ENCODE data around the gene STEAP2.

GRCh38 chr7:90207956-90208355, 3.6 kb upstream of the STEAP2 start:
- TF ChIP-seq, protein P1, sequence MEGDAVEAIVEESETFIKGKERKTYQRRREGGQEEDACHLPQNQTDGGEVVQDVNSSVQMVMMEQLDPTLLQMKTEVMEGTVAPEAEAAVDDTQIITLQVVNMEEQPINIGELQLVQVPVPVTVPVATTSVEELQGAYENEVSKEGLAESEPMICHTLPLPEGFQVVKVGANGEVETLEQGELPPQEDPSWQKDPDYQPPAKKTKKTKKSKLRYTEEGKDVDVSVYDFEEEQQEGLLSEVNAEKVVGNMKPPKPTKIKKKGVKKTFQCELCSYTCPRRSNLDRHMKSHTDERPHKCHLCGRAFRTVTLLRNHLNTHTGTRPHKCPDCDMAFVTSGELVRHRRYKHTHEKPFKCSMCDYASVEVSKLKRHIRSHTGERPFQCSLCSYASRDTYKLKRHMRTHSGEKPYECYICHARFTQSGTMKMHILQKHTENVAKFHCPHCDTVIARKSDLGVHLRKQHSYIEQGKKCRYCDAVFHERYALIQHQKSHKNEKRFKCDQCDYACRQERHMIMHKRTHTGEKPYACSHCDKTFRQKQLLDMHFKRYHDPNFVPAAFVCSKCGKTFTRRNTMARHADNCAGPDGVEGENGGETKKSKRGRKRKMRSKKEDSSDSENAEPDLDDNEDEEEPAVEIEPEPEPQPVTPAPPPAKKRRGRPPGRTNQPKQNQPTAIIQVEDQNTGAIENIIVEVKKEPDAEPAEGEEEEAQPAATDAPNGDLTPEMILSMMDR (IDR thresholded peaks at IDR 0.05 in 4 of 5, conservative IDR thresholded peaks at IDR 0.05 in 1 of 5) = no peak
- TF ChIP-seq POLR2A (IDR thresholded peaks at IDR 0.05) = no peak
